A549 (cell line): Measurements from ENCODE around the gene HK1. TPM values are rescaled to one million over a fixed set of nuclear protein-coding genes. Genes with fewer than 3 reads are reported as not detected.
A peak's percentile ranks its signal among the peaks of the same experiment; 100 is the strongest.

Experiments used
- ATAC-seq, 2 experiments: fragments of 200-7000 bp in 1 of 2; fragments of >200 bp in 1 of 2; cut with Nextera tagmentation in 1 of 2; cut with Tn5 transposase in 1 of 2; 3 replicates each; pipeline versions ENCODE4 v1.8.0 to v1.9.1; 2018 to 2020; ENCODE audit warnings: mild to moderate bottlenecking in 1 of 2, moderate library complexity in 1 of 2
- CTCF ChIA-PET: fragments of 300-600 bp; sonication (Branson Sonifier 250); formaldehyde crosslinking; extraction: SDS; loops from one replicate; lab custom pipeline; 2021; ENCODE audit warnings: antibody characterized with exemption, inconsistent platforms; lab: Yijun Ruan, JAX
- POLR2A ChIA-PET: fragments of 350-600 bp; formaldehyde crosslinking; extraction: SDS; loops from one replicate; lab custom pipeline; 2021; ENCODE audit warnings: antibody characterized with exemption, inconsistent platforms; lab: Yijun Ruan, JAX
- DNase-seq, 2 experiments: peaks; one replicate each; pipeline versions ENCODE4 v3.0.0 to v3.0.0-alpha.2; 2011 to 2016; ENCODE audit warnings: low read depth in 1 of 2, low spot score in 1 of 2
- FAIRE-seq: peaks from 2 replicates; lab custom pipeline; 2011; peaks lifted over from hg19 to GRCh38; lab: Jason Lieb, UNC
- H3K27ac ChIP-seq, 2 experiments: fragments of >200 bp; sonication (Bioruptor Twin); formaldehyde crosslinking; 3 replicates each; pipeline ENCODE4 v1.5.1; 2016 to 2017
- H3K4me1 ChIP-seq: fragments of >200 bp; sonication (Bioruptor Twin); formaldehyde crosslinking; 3 replicates; pipeline ENCODE4 v1.6.1; 2016
- H3K4me2 ChIP-seq: fragments of >200 bp; sonication (Bioruptor Twin); formaldehyde crosslinking; 3 replicates; pipeline ENCODE4 v1.6.1; 2016
- H3K4me3 ChIP-seq: fragments of >200 bp; sonication (Bioruptor Twin); formaldehyde crosslinking; 3 replicates; pipeline ENCODE4 v1.5.1; 2016
- H3K9me3 ChIP-seq: fragments of >200 bp; sonication (Bioruptor Twin); formaldehyde crosslinking; 3 replicates; pipeline ENCODE4 v1.6.1; 2016
- CBX2 ChIP-seq: fragments of 200-600 bp; sonication (generic); IDR thresholded peaks from 2 replicates; pipeline ENCODE4 v1.6.1; 2016; ENCODE audit warnings: low read depth, mild to moderate bottlenecking, borderline replicate concordance
- EHF ChIP-seq: fragments of 250-450 bp; sonication (Bioruptor Pico); IDR thresholded peaks from 2 replicates; pipeline ENCODE4 v1.5.0; 2020; ENCODE audit warnings: mild to moderate bottlenecking
- FOSB ChIP-seq: fragments of 250-450 bp; sonication (Bioruptor Pico); IDR thresholded peaks from 2 replicates; pipeline ENCODE4 v1.5.0; 2020; ENCODE audit warnings: mild to moderate bottlenecking, moderate library complexity
- FOSL2 ChIP-seq, 2 experiments: fragments of 450-650 bp in 1 of 2; fragments of >200 bp in 1 of 2; sonication (Bioruptor Twin) in 1 of 2; formaldehyde crosslinking; IDR thresholded peaks; 2 replicates each; pipeline versions ENCODE4 v1.5.0 to v1.6.1; 2016 to 2020; ENCODE audit warnings: mild to moderate bottlenecking in 1 of 2, moderate library complexity in 1 of 2
- HOXA7 ChIP-seq: fragments of 250-450 bp; sonication (Bioruptor Pico); IDR thresholded peaks from 2 replicates; pipeline ENCODE4 v1.5.0; 2020; ENCODE audit warnings: mild to moderate bottlenecking, moderate library complexity
- HOXB13 ChIP-seq: fragments of 250-450 bp; sonication (Bioruptor Pico); IDR thresholded peaks from 2 replicates; pipeline ENCODE4 v1.5.0; 2020; ENCODE audit warnings: low read depth, mild to moderate bottlenecking, moderate library complexity
- HOXB5 ChIP-seq: fragments of 250-450 bp; sonication (Bioruptor Pico); IDR thresholded peaks from 2 replicates; pipeline ENCODE4 v1.5.0; 2020; ENCODE audit warnings: mild to moderate bottlenecking, moderate library complexity
- JUNB ChIP-seq: fragments of >200 bp; sonication (Bioruptor Twin); formaldehyde crosslinking; IDR thresholded peaks from 2 replicates; pipeline ENCODE4 v1.6.1; 2016
- KDM5A ChIP-seq: fragments of 200-600 bp; sonication (generic); IDR thresholded peaks from 2 replicates; pipeline ENCODE4 v1.6.1; 2016; ENCODE audit warnings: antibody characterized with exemption, mild to moderate bottlenecking
- NPAS2 ChIP-seq: fragments of 250-450 bp; sonication (Bioruptor Pico); IDR thresholded peaks from 2 replicates; pipeline ENCODE4 v1.8.0; 2022; ENCODE audit warnings: mild to moderate bottlenecking, moderate library complexity, borderline replicate concordance
- RARB ChIP-seq: fragments of 250-450 bp; sonication (Bioruptor Pico); IDR thresholded peaks from 2 replicates; pipeline ENCODE4 v1.8.0; 2021; ENCODE audit warnings: mild to moderate bottlenecking, moderate library complexity
- RCOR1 ChIP-seq: fragments of 150-350 bp; IDR thresholded peaks from 2 replicates; pipeline ENCODE4 v1.6.1; 2014; ENCODE audit warnings: antibody characterized with exemption, low read length, low read depth
- ZC3H11A ChIP-seq: fragments of 450-650 bp; IDR thresholded peaks from 2 replicates; pipeline ENCODE4 v1.6.1; 2014; ENCODE audit warnings: antibody characterized with exemption, mild to moderate bottlenecking
- ZSCAN20 ChIP-seq: fragments of 250-450 bp; sonication (Bioruptor Pico); IDR thresholded peaks from 2 replicates; pipeline ENCODE4 v1.8.0; 2022; ENCODE audit warnings: mild to moderate bottlenecking, moderate library complexity
- WGBS: methylation state at CpG from one replicate; pipeline ENCODE4 v1.1.6; 2017; ENCODE audit errors: missing lambda C conversion rate; 5-methylcytosine and 5-hydroxymethylcytosine counted together
- polyA plus RNA-seq, 4 experiments: library from polyadenylated mRNA; depleted of rRNA in 3 of 4; stranded (reverse); fragments of >200 nt; fragmentation: RNase III in 1 of 4; extraction: RNeasy Plus Mini Kit Qiagen cat#74134 plus additional on column Dnase treatment in 1 of 4; gene quantifications; 2 replicates in 3 of 4; 3 replicates in 1 of 4; pipeline ENCODE4 v1.2.3, GENCODE V29; 2011 to 2017
- TF ChIP-seq, protein P1 (sequence below): fragments of 450-650 bp; IDR thresholded peaks from 2 replicates; pipeline ENCODE4 v1.6.1; 2014; ENCODE audit warnings: antibody characterized with exemption
- TF ChIP-seq, protein P2 (sequence below): IDR thresholded peaks from 2 replicates; pipeline ENCODE4 v1.6.1; 2012
- TF ChIP-seq, protein P3 (sequence below): fragments of 250-450 bp; sonication (Bioruptor Pico); IDR thresholded peaks from 2 replicates; pipeline ENCODE4 v1.5.0; 2020; ENCODE audit warnings: low read depth, mild to moderate bottlenecking, moderate library complexity
- TF ChIP-seq, protein P4 (sequence below): IDR thresholded peaks from 2 replicates; pipeline ENCODE4 v1.6.1; 2012; ENCODE audit warnings: low read depth, borderline replicate concordance
- TF ChIP-seq, protein P5 (sequence below): fragments of >200 bp; sonication (Bioruptor Twin); formaldehyde crosslinking; IDR thresholded peaks from 3 replicates; pipeline ENCODE4 v1.5.1; 2016

Gene HK1
- polyA plus RNA-seq, 2 of the 4 experiments (the other 2 are of a cell fraction), result 17.3 to 58.9 TPM

DNA sequence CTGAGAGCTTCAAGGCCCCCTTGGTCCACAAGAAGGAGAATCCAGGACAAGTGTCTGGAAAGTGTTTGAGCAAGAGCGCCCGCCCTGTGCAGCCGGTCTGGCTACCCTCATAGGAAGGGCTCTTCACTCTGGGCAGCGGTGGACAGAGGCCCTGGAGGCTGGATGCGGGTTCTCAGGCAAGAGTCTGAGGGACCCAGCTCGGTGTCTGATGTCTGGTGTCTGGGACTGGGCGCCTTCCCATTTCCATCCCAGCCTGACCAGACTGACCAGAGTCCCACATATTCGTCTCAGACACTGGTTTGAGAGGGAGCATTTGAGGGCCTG lies 59.8 kb downstream of the HK1 start:
- TF ChIP-seq, protein P1, sequence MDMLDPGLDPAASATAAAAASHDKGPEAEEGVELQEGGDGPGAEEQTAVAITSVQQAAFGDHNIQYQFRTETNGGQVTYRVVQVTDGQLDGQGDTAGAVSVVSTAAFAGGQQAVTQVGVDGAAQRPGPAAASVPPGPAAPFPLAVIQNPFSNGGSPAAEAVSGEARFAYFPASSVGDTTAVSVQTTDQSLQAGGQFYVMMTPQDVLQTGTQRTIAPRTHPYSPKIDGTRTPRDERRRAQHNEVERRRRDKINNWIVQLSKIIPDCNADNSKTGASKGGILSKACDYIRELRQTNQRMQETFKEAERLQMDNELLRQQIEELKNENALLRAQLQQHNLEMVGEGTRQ, result no peak
- TF ChIP-seq EHF (CRISPR knock-in tag) (no peak), CBX2 (no peak)
- TF ChIP-seq, protein P2, sequence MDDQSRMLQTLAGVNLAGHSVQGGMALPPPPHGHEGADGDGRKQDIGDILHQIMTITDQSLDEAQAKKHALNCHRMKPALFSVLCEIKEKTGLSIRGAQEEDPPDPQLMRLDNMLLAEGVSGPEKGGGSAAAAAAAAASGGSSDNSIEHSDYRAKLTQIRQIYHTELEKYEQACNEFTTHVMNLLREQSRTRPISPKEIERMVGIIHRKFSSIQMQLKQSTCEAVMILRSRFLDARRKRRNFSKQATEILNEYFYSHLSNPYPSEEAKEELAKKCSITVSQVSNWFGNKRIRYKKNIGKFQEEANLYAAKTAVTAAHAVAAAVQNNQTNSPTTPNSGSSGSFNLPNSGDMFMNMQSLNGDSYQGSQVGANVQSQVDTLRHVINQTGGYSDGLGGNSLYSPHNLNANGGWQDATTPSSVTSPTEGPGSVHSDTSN, result no peak
- DNase-seq, result no peak
- H3K9me3 ChIP-seq, result no peaks in the 10 kb centered on the region
- peak overlapping the region in 1 of 2 experiments; percentile 56; a peak in 2 of 6 replicates for H3K27ac ChIP-seq
- H3K4me1 ChIP-seq, result peaks cover 27% of the 10 kb centered on the region
- H3K4me3 ChIP-seq, result no peak overlapping the region
- ChIA-PET POLR2A (no interaction called here), CTCF (interaction anchor here (1.8 kb wide), 1 partner anchor 104 kb away, joined by 4 read pairs; no protein-coding TSS in a partner anchor)
- no peak overlapping the region for H3K4me2 ChIP-seq
- 95% methylated on average over 8 of the region's 8 CpGs for WGBS
- ATAC-seq, result no peak; a peak in 1 of 6 replicates
- no peak for FAIRE-seq

DNA sequence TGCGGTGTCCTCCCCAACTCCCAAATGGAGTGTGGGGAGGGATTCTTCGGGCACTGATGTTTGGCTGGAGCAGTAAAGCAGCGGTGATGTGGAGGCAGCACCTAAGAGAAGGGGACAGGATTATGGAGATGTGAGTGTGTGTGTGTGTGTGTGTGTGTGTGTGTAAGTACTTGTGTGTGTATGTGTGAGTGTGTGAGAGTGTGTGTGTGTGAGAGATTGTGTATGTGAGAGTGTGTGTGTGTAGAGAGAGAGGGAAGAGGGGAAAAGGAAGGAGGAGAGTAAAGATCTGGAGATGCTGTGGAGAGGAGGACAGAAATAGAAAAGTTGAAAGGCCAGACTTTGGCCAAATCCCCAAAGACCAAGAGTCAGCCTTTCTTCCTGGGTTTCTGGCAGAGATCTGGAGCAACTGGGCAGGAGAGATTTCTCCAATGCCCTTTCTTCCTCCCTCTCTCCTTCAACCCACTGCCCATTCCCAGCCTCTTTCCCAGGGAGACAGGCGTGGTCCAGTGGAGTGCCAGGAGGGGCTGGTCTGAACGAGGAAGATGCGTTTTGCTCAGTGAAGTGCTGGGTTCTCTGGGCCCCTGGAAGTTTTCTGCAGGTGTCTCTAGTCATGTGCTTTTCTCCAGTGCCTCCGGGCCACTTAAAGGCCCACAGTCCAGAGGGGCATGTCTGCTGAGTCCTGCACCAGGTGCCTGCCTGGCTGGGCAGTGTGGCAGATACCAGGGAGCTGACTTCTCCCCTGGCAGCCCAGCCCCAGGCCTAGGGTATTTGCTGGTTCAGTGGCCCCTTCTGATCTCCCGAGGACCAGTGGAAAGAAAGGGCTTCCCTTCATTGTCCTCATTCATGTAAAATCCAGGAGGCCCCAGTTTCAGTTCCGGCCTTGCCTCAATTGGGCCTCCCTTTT lies 60.5 kb downstream of the HK1 start:
- H3K27ac ChIP-seq, result peak overlapping the region; percentile 22 to 56; a peak in 3 of 6 replicates
- peak; percentile 20 to 43; a peak in 3 of 6 replicates for ATAC-seq
- CTCF ChIA-PET, result interaction anchor here (0.6 to 1.8 kb wide), 4 partner anchors 20 to 104 kb away, joined by 3 to 6 read pairs (median 4); no protein-coding TSS in a partner anchor

DNA sequence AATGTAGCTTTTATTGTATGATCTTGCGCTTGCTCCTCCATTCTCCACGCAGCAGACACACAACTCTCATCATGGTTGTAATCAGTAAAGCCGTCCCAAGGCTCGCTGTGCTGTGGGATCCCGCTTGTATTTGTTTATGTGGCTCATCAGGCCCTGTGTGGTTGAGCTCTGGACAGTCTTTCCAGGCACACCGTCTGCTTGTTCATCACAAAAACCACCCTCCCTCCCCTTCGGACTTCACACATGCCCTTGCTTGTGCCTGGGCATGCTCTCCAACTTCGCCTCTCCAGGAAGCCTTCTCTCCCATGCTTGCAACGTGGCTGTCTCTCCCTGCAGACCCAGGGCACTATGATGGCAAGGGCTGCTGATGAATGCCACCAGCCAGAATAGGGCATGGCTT lies 62.4 kb downstream of the HK1 start:
- peaks cover 27% of the 10 kb centered on the region for H3K4me1 ChIP-seq
- FAIRE-seq (no peak), ATAC-seq (no peak)

More for the DNA sequence above, 60.5 kb downstream of the HK1 start:
- Histone ChIP-seq H3K9me3 (no peaks in the 10 kb centered on the region), H3K4me2 (0 out of 3 replicates have a peak overlapping the region, but pooled peaks have one; percentile 6), H3K4me3 (no peak overlapping the region), H3K4me1 (peaks cover 27% of the 10 kb centered on the region)
- TF ChIP-seq, protein P3, sequence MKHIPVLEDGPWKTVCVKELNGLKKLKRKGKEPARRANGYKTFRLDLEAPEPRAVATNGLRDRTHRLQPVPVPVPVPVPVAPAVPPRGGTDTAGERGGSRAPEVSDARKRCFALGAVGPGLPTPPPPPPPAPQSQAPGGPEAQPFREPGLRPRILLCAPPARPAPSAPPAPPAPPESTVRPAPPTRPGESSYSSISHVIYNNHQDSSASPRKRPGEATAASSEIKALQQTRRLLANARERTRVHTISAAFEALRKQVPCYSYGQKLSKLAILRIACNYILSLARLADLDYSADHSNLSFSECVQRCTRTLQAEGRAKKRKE, result no peak
- TF ChIP-seq HOXB5 (CRISPR knock-in tag) (no peak), JUNB (no peak), RARB (CRISPR knock-in tag) (no peak), HOXB13 (CRISPR knock-in tag) (no peak), ZSCAN20 (no peak), RCOR1 (no peak), ZC3H11A (no peak), KDM5A (no peak), HOXA7 (no peak)
- TF ChIP-seq, protein P4, sequence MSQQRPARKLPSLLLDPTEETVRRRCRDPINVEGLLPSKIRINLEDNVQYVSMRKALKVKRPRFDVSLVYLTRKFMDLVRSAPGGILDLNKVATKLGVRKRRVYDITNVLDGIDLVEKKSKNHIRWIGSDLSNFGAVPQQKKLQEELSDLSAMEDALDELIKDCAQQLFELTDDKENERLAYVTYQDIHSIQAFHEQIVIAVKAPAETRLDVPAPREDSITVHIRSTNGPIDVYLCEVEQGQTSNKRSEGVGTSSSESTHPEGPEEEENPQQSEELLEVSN, result no peak
- DNase-seq (no peak), FAIRE-seq (no peak)
- POLR2A ChIA-PET, result interaction anchor here (0.6 kb wide), 1 partner anchor 990 kb away, joined by 4 read pairs; no protein-coding TSS in a partner anchor
- 84% methylated on average over 9 of the region's 9 CpGs for WGBS

More for the DNA sequence above, 62.4 kb downstream of the HK1 start:
- Histone ChIP-seq H3K27ac (no peak overlapping the region), H3K4me3 (no peak overlapping the region), H3K4me2 (no peak overlapping the region), H3K9me3 (no peaks in the 10 kb centered on the region)
- no peak for TF ChIP-seq NPAS2
- no peak for TF ChIP-seq FOSL2 (IDR thresholded peaks at IDR 0.05)
- TF ChIP-seq FOSL2 (CRISPR knock-in tag; IDR thresholded peaks at IDR 0.05), result no peak
- no peak for TF ChIP-seq RCOR1
- TF ChIP-seq, protein P5, sequence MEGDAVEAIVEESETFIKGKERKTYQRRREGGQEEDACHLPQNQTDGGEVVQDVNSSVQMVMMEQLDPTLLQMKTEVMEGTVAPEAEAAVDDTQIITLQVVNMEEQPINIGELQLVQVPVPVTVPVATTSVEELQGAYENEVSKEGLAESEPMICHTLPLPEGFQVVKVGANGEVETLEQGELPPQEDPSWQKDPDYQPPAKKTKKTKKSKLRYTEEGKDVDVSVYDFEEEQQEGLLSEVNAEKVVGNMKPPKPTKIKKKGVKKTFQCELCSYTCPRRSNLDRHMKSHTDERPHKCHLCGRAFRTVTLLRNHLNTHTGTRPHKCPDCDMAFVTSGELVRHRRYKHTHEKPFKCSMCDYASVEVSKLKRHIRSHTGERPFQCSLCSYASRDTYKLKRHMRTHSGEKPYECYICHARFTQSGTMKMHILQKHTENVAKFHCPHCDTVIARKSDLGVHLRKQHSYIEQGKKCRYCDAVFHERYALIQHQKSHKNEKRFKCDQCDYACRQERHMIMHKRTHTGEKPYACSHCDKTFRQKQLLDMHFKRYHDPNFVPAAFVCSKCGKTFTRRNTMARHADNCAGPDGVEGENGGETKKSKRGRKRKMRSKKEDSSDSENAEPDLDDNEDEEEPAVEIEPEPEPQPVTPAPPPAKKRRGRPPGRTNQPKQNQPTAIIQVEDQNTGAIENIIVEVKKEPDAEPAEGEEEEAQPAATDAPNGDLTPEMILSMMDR, result no peak
- no peak for TF ChIP-seq FOSB
- no peak for TF ChIP-seq HOXB13 (CRISPR knock-in tag)
- TF ChIP-seq RARB (CRISPR knock-in tag), result no peak
- ChIA-PET POLR2A (no interaction called here), CTCF (interaction anchor here (1.2 to 1.7 kb wide), 3 partner anchors 37 to 118 kb away, joined by 3 to 4 read pairs (median 3); no protein-coding TSS in a partner anchor)
- DNase-seq, result no peak
- 87% methylated on average over 9 of the region's 9 CpGs for WGBS
